Measurements from ENCODE around the gene RRH.

- no peak for TF ChIP-seq CTCF (IDR thresholded peaks at IDR 0.05; ENCODE audit: insufficient read depth, low read length, poor library complexity, severe bottlenecking)
- TF ChIP-seq EZH2phosphoT487 (conservative IDR thresholded peaks at IDR 0.05; ENCODE audit: low read length), result no peak
These were observed 25.9 kb upstream of the RRH start, which contains the start of gene CFI for GRCh38 chr4:109801895-109802319.
